NCI-H524 (cell line): Measurements from ENCODE around the gene NDUFAF5.

Experiments used
- DNase-seq, 2 experiments: peaks; one replicate each; lab custom pipeline; 2025; lab: John Stamatoyannopoulos, UW

The NDUFAF5 gene

GRCh38 chr20:13777171-13777601 lies 7.6 kb upstream of the NDUFAF5 start:
- no peak for DNase-seq

- DNase-seq, result no peak
These were observed 6.0 kb upstream of the NDUFAF5 start for GRCh38 chr20:13778827-13779226.

- no peak for DNase-seq
These were observed 1.3 kb upstream of the NDUFAF5 start for GRCh38 chr20:13783528-13783927.

- peak in 1 of 2 experiments; percentile 51 for DNase-seq
These were observed 446 bp upstream of the NDUFAF5 start for GRCh38 chr20:13784271-13784892.

- no peak for DNase-seq
These were observed 1.5 kb downstream of the NDUFAF5 start for GRCh38 chr20:13786143-13786828.

- peak; percentile 16 to 72 for DNase-seq
These were observed 3.5 kb downstream of the NDUFAF5 start for GRCh38 chr20:13788167-13788834.

GRCh38 chr20:13790708-13791107 lies 5.9 kb downstream of the NDUFAF5 start:
- no peak for DNase-seq

GRCh38 chr20:13791540-13792459 lies 7.0 kb downstream of the NDUFAF5 start:
- DNase-seq, result no peak

GRCh38 chr20:13793001-13793400 lies 8.2 kb downstream of the NDUFAF5 start:
- no peak for DNase-seq

GRCh38 chr20:13794667-13795066 lies 9.8 kb downstream of the NDUFAF5 start:
- DNase-seq, result no peak

- no peak for DNase-seq
These were observed 14.2 kb downstream of the NDUFAF5 start for GRCh38 chr20:13799040-13799439.

- no peak for DNase-seq
These were observed 15.1 kb downstream of the NDUFAF5 start for GRCh38 chr20:13799974-13800373.

GRCh38 chr20:13800728-13801134 lies 15.9 kb downstream of the NDUFAF5 start:
- DNase-seq, result peak; percentile 14 to 73

GRCh38 chr20:13809373-13809772 lies 24.5 kb downstream of the NDUFAF5 start:
- DNase-seq, result no peak

GRCh38 chr20:13809855-13810254 lies 25.0 kb downstream of the NDUFAF5 start:
- no peak for DNase-seq

- no peak for DNase-seq
These were observed 25.6 kb downstream of the NDUFAF5 start for GRCh38 chr20:13810446-13810845.

- DNase-seq, result no peak
These were observed 29.1 kb downstream of the NDUFAF5 start for GRCh38 chr20:13813910-13814309.

- DNase-seq, result no peak
These were observed 29.8 kb downstream of the NDUFAF5 start for GRCh38 chr20:13814672-13815071.

- DNase-seq, result no peak
These were observed 31.9 kb downstream of the NDUFAF5 start for GRCh38 chr20:13816757-13817156.

GRCh38 chr20:13817342-13817741 lies 32.5 kb downstream of the NDUFAF5 start:
- DNase-seq, result no peak

- DNase-seq, result peak; percentile 54 to 70
These were observed 35.2 kb downstream of the NDUFAF5 start for GRCh38 chr20:13819885-13820645.
